Thoracic aorta (tissue), 2 donors: ENCODE data around the gene POLR2E. TPM values are rescaled to one million over a fixed set of nuclear protein-coding genes. Genes with fewer than 3 reads are reported as not detected.

Experiments used
- ATAC-seq: fragments of 150-250 bp; one replicate; pipeline ENCODE4 v1.8.0; 2017; ENCODE audit warnings: low read depth; ENCODE audit not compliant: insufficient number of reproducible peaks, low FRiP score
- DNase-seq: peaks from one replicate; pipeline ENCODE4 v3.0.0-alpha.2; 2020; ENCODE audit warnings: low spot score
- H3K27ac ChIP-seq, 2 donors: fragments of 200-600 bp; sonication (generic); 1 replicate in 1 of 2; 2 replicates in 1 of 2; pipeline ENCODE4 v1.5.1; 2016; ENCODE audit warnings: mild to moderate bottlenecking in 2 of 2, moderate library complexity in 2 of 2
- H3K27me3 ChIP-seq: fragments of 200-600 bp; sonication (generic); replicated peaks from 2 replicates; pipeline ENCODE4 v1.6.0; 2016; ENCODE audit warnings: mild to moderate bottlenecking; ENCODE audit not compliant: insufficient read depth
- H3K36me3 ChIP-seq: fragments of 200-600 bp; sonication (generic); one replicate; pipeline ENCODE4 v1.5.1; 2016
- H3K4me1 ChIP-seq, 2 donors: fragments of 200-600 bp; sonication (generic); 1 replicate in 1 of 2; 2 replicates in 1 of 2; pipeline versions ENCODE4 v1.5.1 to v1.6.0; 2016; ENCODE audit warnings: low read depth in 2 of 2, mild to moderate bottlenecking in 1 of 2; ENCODE audit not compliant: control insufficient read depth in 1 of 2
- H3K4me3 ChIP-seq: fragments of 200-600 bp; sonication (generic); 2 replicates; pipeline ENCODE4 v1.5.1; 2016; ENCODE audit warnings: mild to moderate bottlenecking
- H3K9me3 ChIP-seq: fragments of 200-600 bp; sonication (generic); 2 replicates; pipeline ENCODE4 v1.5.1; 2016
- CTCF ChIP-seq: fragments of 200-600 bp; sonication (generic); IDR thresholded peaks from one replicate; pipeline ENCODE4 v1.5.1; 2019; ENCODE audit warnings: antibody characterized with exemption
- total RNA-seq, 2 donors: library from RNA; depleted of rRNA; stranded (reverse); fragments of >200 nt; gene quantifications; one replicate each; pipeline versions ENCODE4 v1.1.0 to v1.2.3, GENCODE V29; 2016

Gene POLR2E
- total RNA-seq, 2 donors from 2014 or later = 129 to 149 TPM

- DNase-seq (no peak), ATAC-seq (peak; percentile 36)
- Histone ChIP-seq H3K27ac (peak overlapping the region; percentile 63 to 93), H3K4me1 (peaks cover 41 to 56% of the 10 kb centered on the region in 2 donors), H3K36me3 (peaks cover 60% of the 10 kb centered on the region), H3K9me3 (no peaks in the 10 kb centered on the region), H3K4me3 (peak overlapping the region; percentile 31), H3K27me3 (no peaks in the 10 kb centered on the region)
- no peak for TF ChIP-seq CTCF
These were observed 30.7 kb upstream of the POLR2E start for GRCh38 chr19:1125601-1126467.

GRCh38 chr19:1123885-1124677 is 28.9 kb upstream of the POLR2E start:
- no peaks in the 10 kb centered on the region for H3K27me3 ChIP-seq
- no peak overlapping the region for H3K4me3 ChIP-seq
- H3K36me3 ChIP-seq = peaks cover 77% of the 10 kb centered on the region
- ATAC-seq (no peak), DNase-seq (no peak)
- no peaks in the 10 kb centered on the region for H3K9me3 ChIP-seq
- peak overlapping the region in 1 of 2 donors; percentile 93 for H3K27ac ChIP-seq
- TF ChIP-seq CTCF = no peak
- peaks cover 26 to 39% of the 10 kb centered on the region in 2 donors for H3K4me1 ChIP-seq

- DNase-seq = no peak
- H3K36me3 ChIP-seq = peaks cover 84% of the 10 kb centered on the region
- ATAC-seq = no peak
- H3K9me3 ChIP-seq = no peaks in the 10 kb centered on the region
- no peaks in the 10 kb centered on the region for H3K27me3 ChIP-seq
- H3K27ac ChIP-seq = no peak overlapping the region
- peaks cover 21 to 35% of the 10 kb centered on the region in 2 donors for H3K4me1 ChIP-seq
- no peak for TF ChIP-seq CTCF
- no peak overlapping the region for H3K4me3 ChIP-seq
These were observed 28.2 kb upstream of the POLR2E start for GRCh38 chr19:1123381-1123780.

- H3K4me1 ChIP-seq = peaks cover 21 to 32% of the 10 kb centered on the region in 2 donors
- no peak overlapping the region for H3K27ac ChIP-seq
- no peak overlapping the region for H3K4me3 ChIP-seq
- no peaks in the 10 kb centered on the region for H3K27me3 ChIP-seq
- TF ChIP-seq CTCF = no peak
- ATAC-seq (peak; percentile 20), DNase-seq (no peak)
- no peaks in the 10 kb centered on the region for H3K9me3 ChIP-seq
- H3K36me3 ChIP-seq = peaks cover 88% of the 10 kb centered on the region
These were observed 27.8 kb upstream of the POLR2E start for GRCh38 chr19:1122972-1123363.
